Measurements from ENCODE around the gene CPA4. TPM values are rescaled to one million over a fixed set of nuclear protein-coding genes. Genes with fewer than 3 reads are reported as not detected.

Gene CPA4
- total and polyA plus RNA-seq, 2 of the 13 experiments (the other 11 are each of a cell fraction or from before 2014, with no cell fraction given) = 0.20 to 0.22 TPM

GRCh38 chr7:130369110-130369711, 76.2 kb downstream of the CPA4 start (continued):
- TF ChIP-seq ARID4A (CRISPR knock-in tag; IDR thresholded peaks at IDR 0.05; ENCODE audit: borderline replicate concordance) (0 out of 2 replicates have a peak, but pooled peaks have one; percentile 29), ZNF784 (CRISPR knock-in tag; IDR thresholded peaks at IDR 0.05; ENCODE audit: borderline replicate concordance) (no peak), HOXA3 (CRISPR knock-in tag; IDR thresholded peaks at IDR 0.05) (no peak), MAFG (CRISPR knock-in tag; IDR thresholded peaks at IDR 0.05) (no peak), SRY (CRISPR knock-in tag; IDR thresholded peaks at IDR 0.05) (no peak), PHF8 (CRISPR knock-in tag; IDR thresholded peaks at IDR 0.05) (0 out of 2 replicates have a peak, but pooled peaks have one; percentile 20), DMAP1 (CRISPR knock-in tag; IDR thresholded peaks at IDR 0.05) (peak; percentile 34; the same call in 1 of the 2 replicates), ZNF816 (CRISPR knock-in tag; IDR thresholded peaks at IDR 0.05; ENCODE audit: borderline replicate concordance) (no peak), SKI (IDR thresholded peaks at IDR 0.05; ENCODE audit: partially characterized antibody) (no peak), ATF4 (CRISPR knock-in tag; IDR thresholded peaks at IDR 0.05) (0 out of 4 replicates have a peak, but pooled peaks of 1 of the 2 experiments have one; percentile 26), ZNF292 (CRISPR knock-in tag; IDR thresholded peaks at IDR 0.05; ENCODE audit: borderline replicate concordance, low read depth) (peak; percentile 23; the same call in 1 of the 2 replicates), STAT5B (CRISPR knock-in tag; IDR thresholded peaks at IDR 0.05) (no peak), NFKB2 (CRISPR knock-in tag; IDR thresholded peaks at IDR 0.05; ENCODE audit: borderline replicate concordance) (no peak), FOXO1 (CRISPR knock-in tag; IDR thresholded peaks at IDR 0.05) (no peak), GPN1 (CRISPR knock-in tag; IDR thresholded peaks at IDR 0.05; ENCODE audit: borderline replicate concordance) (no peak), ELK4 (CRISPR knock-in tag; IDR thresholded peaks at IDR 0.05; ENCODE audit: borderline replicate concordance) (no peak), MZF1 (CRISPR knock-in tag; IDR thresholded peaks at IDR 0.05; ENCODE audit: borderline replicate concordance) (no peak), ZNF562 (CRISPR knock-in tag; IDR thresholded peaks at IDR 0.05; ENCODE audit: borderline replicate concordance) (no peak), FOSL2 (CRISPR knock-in tag; IDR thresholded peaks at IDR 0.05) (peak; percentile 88), NR2F2 (IDR thresholded peaks at IDR 0.05; ENCODE audit: borderline replicate concordance, low read depth) (no peak), ZNF761 (CRISPR knock-in tag; conservative IDR thresholded peaks at IDR 0.05) (no peak), NFRKB (IDR thresholded peaks at IDR 0.05) (no peak), GABPA (IDR thresholded peaks at IDR 0.05; ENCODE audit: low read depth, low read length) (no peak), GABPA (CRISPR knock-in tag; IDR thresholded peaks at IDR 0.05; ENCODE audit: low read depth) (0 out of 2 replicates have a peak, but pooled peaks have one; percentile 14)
